Measurements from ENCODE around the gene ZBTB7A. TPM values are rescaled to one million over a fixed set of nuclear protein-coding genes. Genes with fewer than 3 reads are reported as not detected.

ZBTB7A gene
- total RNA-seq, 2 donors from 2014 or later, result 110 to 123 TPM

- no peak for DNase-seq
- Histone ChIP-seq H3K27ac (no peak overlapping the region), H3K4me1 (no peaks in the 10 kb centered on the region), H3K36me3 (no peaks in the 10 kb centered on the region), H3K9me3 (no peaks in the 10 kb centered on the region), H3K27me3 (no peaks in the 10 kb centered on the region), H3K4me3 (no peak overlapping the region), H3K9ac (ENCODE audit: low read depth in 2 of 2, low read length in 2 of 2) (no peak overlapping the region)
- no peak for TF ChIP-seq CTCF (IDR thresholded peaks at IDR 0.05)
- intact Hi-C loops (cut with DNase I), result no loop called here
These were observed 32.4 kb downstream of the ZBTB7A start for GRCh38 chr19:4034048-4035017.

- no peak overlapping the region for H3K27ac ChIP-seq
- DNase-seq, result no peak
- no peak for TF ChIP-seq CTCF (IDR thresholded peaks at IDR 0.05)
- no peaks in the 10 kb centered on the region for H3K9me3 ChIP-seq
- intact Hi-C loops (cut with DNase I), result no loop called here
- no peaks in the 10 kb centered on the region for H3K27me3 ChIP-seq
- no peaks in the 10 kb centered on the region for H3K4me1 ChIP-seq
- no peak overlapping the region for H3K4me3 ChIP-seq
- no peak overlapping the region for H3K9ac ChIP-seq (ENCODE audit: low read depth in 2 of 2, low read length in 2 of 2)
- no peaks in the 10 kb centered on the region for H3K36me3 ChIP-seq
These were observed 33.4 kb downstream of the ZBTB7A start for GRCh38 chr19:4033028-4033956.

- H3K36me3 ChIP-seq, result no peaks in the 10 kb centered on the region
- no peaks in the 10 kb centered on the region for H3K4me1 ChIP-seq
- no peak overlapping the region for H3K4me3 ChIP-seq
- no peaks in the 10 kb centered on the region for H3K9me3 ChIP-seq
- H3K27me3 ChIP-seq, result no peaks in the 10 kb centered on the region
- DNase-seq, result no peak
- intact Hi-C loops (cut with DNase I), result no loop called here
- no peak for TF ChIP-seq CTCF (IDR thresholded peaks at IDR 0.05)
- H3K27ac ChIP-seq, result no peak overlapping the region
- no peak overlapping the region for H3K9ac ChIP-seq (ENCODE audit: low read depth in 2 of 2, low read length in 2 of 2)
These were observed 34.3 kb downstream of the ZBTB7A start for GRCh38 chr19:4032436-4032835.

- no peaks in the 10 kb centered on the region for H3K36me3 ChIP-seq
- no peak overlapping the region for H3K27ac ChIP-seq
- no peak overlapping the region for H3K9ac ChIP-seq (ENCODE audit: low read depth in 2 of 2, low read length in 2 of 2)
- H3K4me1 ChIP-seq, result no peaks in the 10 kb centered on the region
- H3K9me3 ChIP-seq, result no peaks in the 10 kb centered on the region
- H3K27me3 ChIP-seq, result no peaks in the 10 kb centered on the region
- no peak overlapping the region for H3K4me3 ChIP-seq
- no peak for DNase-seq
- TF ChIP-seq CTCF (IDR thresholded peaks at IDR 0.05), result no peak
- intact Hi-C loops (cut with DNase I), result no loop called here
These were observed 35.3 kb downstream of the ZBTB7A start for GRCh38 chr19:4031420-4031819.

GRCh38 chr19:4030981-4031380 is 35.7 kb downstream of the ZBTB7A start:
- no peaks in the 10 kb centered on the region for H3K36me3 ChIP-seq
- H3K27ac ChIP-seq, result no peak overlapping the region
- no peak for DNase-seq
- TF ChIP-seq CTCF (IDR thresholded peaks at IDR 0.05), result no peak
- intact Hi-C loops (cut with DNase I), result no loop called here
- H3K4me3 ChIP-seq, result no peak overlapping the region
- no peaks in the 10 kb centered on the region for H3K9me3 ChIP-seq
- no peaks in the 10 kb centered on the region for H3K27me3 ChIP-seq
- H3K9ac ChIP-seq (ENCODE audit: low read depth in 2 of 2, low read length in 2 of 2), result no peak overlapping the region
- H3K4me1 ChIP-seq, result no peaks in the 10 kb centered on the region
